ENCODE data around the gene MEGF10. TPM values are rescaled to one million over a fixed set of nuclear protein-coding genes. Genes with fewer than 3 reads are reported as not detected.
"Not testable (repeated sequence)": the region's sequence is repeated elsewhere in the genome, so short reads cannot be mapped to it uniquely, and the experiment has no call there.

MEGF10 gene
- total and polyA plus RNA-seq, 2 experiments from 2014 or later, result not detected

- no peaks in the 10 kb centered on the region for H3K4me1 ChIP-seq (ENCODE audit: insufficient read depth)
- H3K9me2 ChIP-seq (ENCODE audit: insufficient read depth), result no peaks in the 10 kb centered on the region
- no peak overlapping the region for H3K4me2 ChIP-seq (ENCODE audit: unreplicated experiment)
- no peaks in the 10 kb centered on the region for H3K36me3 ChIP-seq (ENCODE audit: low read depth)
- peaks cover 58% of the 10 kb centered on the region for H3K27me3 ChIP-seq (replicated peaks; ENCODE audit: insufficient read depth)
- TF ChIP-seq EZH2 (IDR thresholded peaks at IDR 0.05; ENCODE audit: insufficient read depth, poor library complexity, severe bottlenecking), result no peak
- no peak for TF ChIP-seq EZH2phosphoT487 (IDR thresholded peaks at IDR 0.05; ENCODE audit: insufficient read depth, low read depth)
- no peaks in the 10 kb centered on the region for H3K9me3 ChIP-seq (ENCODE audit: low read depth)
- H3K79me2 ChIP-seq (ENCODE audit: insufficient read depth), result no peaks in the 10 kb centered on the region
- H3K4me3 ChIP-seq, result no peak overlapping the region
- H3K27ac ChIP-seq, result no peak overlapping the region
- in situ Hi-C loops (cut with MboI), result loop anchor here (25.0 kb wide), 1 partner anchor 644 kb away; no protein-coding TSS in a partner anchor
- H2AFZ ChIP-seq, result no peak overlapping the region
- DNase-seq, result no peak
- WGBS, 2 experiments (ENCODE audit: low coverage in 1 of 2, low lambda C conversion rate in 2 of 2, missing lambda C conversion rate in 2 of 2), result 85 to 91% methylated on average over 3 of the region's 3 CpGs
- no peak overlapping the region for H3K9ac ChIP-seq
- H3F3A ChIP-seq (ENCODE audit: insufficient read depth), result no peaks in the 10 kb centered on the region
- no peaks in the 10 kb centered on the region for H4K20me1 ChIP-seq (ENCODE audit: insufficient read depth)
Observed at GRCh38 chr5:127306036-127306435, 15.4 kb downstream of the MEGF10 start.

GRCh38 chr5:127306647-127307046, 16.1 kb downstream of the MEGF10 start:
- Histone ChIP-seq H3K9me2 (ENCODE audit: insufficient read depth) (no peaks in the 10 kb centered on the region), H3K4me2 (ENCODE audit: unreplicated experiment) (no peak overlapping the region), H3F3A (ENCODE audit: insufficient read depth) (no peaks in the 10 kb centered on the region), H3K4me1 (ENCODE audit: insufficient read depth) (no peaks in the 10 kb centered on the region), H3K27me3 (replicated peaks; ENCODE audit: insufficient read depth) (peaks cover 59% of the 10 kb centered on the region), H3K79me2 (ENCODE audit: insufficient read depth) (no peaks in the 10 kb centered on the region), H3K9ac (no peak overlapping the region), H2AFZ (no peak overlapping the region), H3K9me3 (ENCODE audit: low read depth) (no peaks in the 10 kb centered on the region), H3K27ac (no peak overlapping the region), H3K4me3 (no peak overlapping the region), H3K36me3 (ENCODE audit: low read depth) (no peaks in the 10 kb centered on the region), H4K20me1 (ENCODE audit: insufficient read depth) (no peaks in the 10 kb centered on the region)
- no peak for TF ChIP-seq EZH2 (IDR thresholded peaks at IDR 0.05; ENCODE audit: insufficient read depth, poor library complexity, severe bottlenecking)
- no peak for TF ChIP-seq EZH2phosphoT487 (IDR thresholded peaks at IDR 0.05; ENCODE audit: insufficient read depth, low read depth)
- no peak for DNase-seq
- in situ Hi-C loops (cut with MboI), result loop anchor here (25.0 kb wide), 1 partner anchor 644 kb away; no protein-coding TSS in a partner anchor
- 78 to 79% methylated on average over 8 of the region's 8 CpGs for WGBS, 2 experiments (ENCODE audit: low coverage in 1 of 2, low lambda C conversion rate in 2 of 2, missing lambda C conversion rate in 2 of 2)

- 71 to 72% methylated on average over 6 of the region's 6 CpGs for WGBS, 2 experiments (ENCODE audit: low coverage in 1 of 2, low lambda C conversion rate in 2 of 2, missing lambda C conversion rate in 2 of 2)
- Histone ChIP-seq H3K27ac (no peak overlapping the region), H3K4me2 (ENCODE audit: unreplicated experiment) (no peak overlapping the region), H3K36me3 (ENCODE audit: low read depth) (no peaks in the 10 kb centered on the region), H3K9ac (no peak overlapping the region), H3K4me3 (no peak overlapping the region), H3K79me2 (ENCODE audit: insufficient read depth) (no peaks in the 10 kb centered on the region), H4K20me1 (ENCODE audit: insufficient read depth) (no peaks in the 10 kb centered on the region), H2AFZ (no peak overlapping the region), H3F3A (ENCODE audit: insufficient read depth) (no peaks in the 10 kb centered on the region), H3K9me2 (ENCODE audit: insufficient read depth) (no peaks in the 10 kb centered on the region), H3K9me3 (ENCODE audit: low read depth) (no peaks in the 10 kb centered on the region), H3K4me1 (ENCODE audit: insufficient read depth) (no peaks in the 10 kb centered on the region), H3K27me3 (replicated peaks; ENCODE audit: insufficient read depth) (peaks cover 47% of the 10 kb centered on the region)
- TF ChIP-seq EZH2 (IDR thresholded peaks at IDR 0.05; ENCODE audit: insufficient read depth, poor library complexity, severe bottlenecking), result no peak
- no peak for DNase-seq
- in situ Hi-C loops (cut with MboI), result loop anchor here (25.0 kb wide), 1 partner anchor 646 kb away; no protein-coding TSS in a partner anchor
Observed at GRCh38 chr5:127307868-127308267, 17.3 kb downstream of the MEGF10 start.

- H2AFZ ChIP-seq; H3K79me2 ChIP-seq (ENCODE audit: insufficient read depth); H3K9me2 ChIP-seq (ENCODE audit: insufficient read depth); H3F3A ChIP-seq (ENCODE audit: insufficient read depth); H3K36me3 ChIP-seq (ENCODE audit: low read depth); H3K9ac ChIP-seq; H3K27ac ChIP-seq; H3K4me3 ChIP-seq; H3K4me2 ChIP-seq (ENCODE audit: unreplicated experiment); DNase-seq; H4K20me1 ChIP-seq (ENCODE audit: insufficient read depth); H3K9me3 ChIP-seq (ENCODE audit: low read depth); H3K4me1 ChIP-seq (ENCODE audit: insufficient read depth): not testable (repeated sequence)
- in situ Hi-C loops (cut with MboI), result loop anchor here (25.0 kb wide), 1 partner anchor 646 kb away; no protein-coding TSS in a partner anchor
- H3K27me3 ChIP-seq (replicated peaks; ENCODE audit: insufficient read depth), result peaks cover 49% of the 10 kb centered on the region
- WGBS, 2 experiments (ENCODE audit: low coverage in 1 of 2, low lambda C conversion rate in 2 of 2, missing lambda C conversion rate in 2 of 2), result 57 to 74% methylated on average over 5 to 7 of the region's 7 CpGs
Observed at GRCh38 chr5:127308325-127308724, 17.7 kb downstream of the MEGF10 start.

GRCh38 chr5:127308945-127309344, 18.3 kb downstream of the MEGF10 start:
- Histone ChIP-seq H3K4me1 (ENCODE audit: insufficient read depth) (no peaks in the 10 kb centered on the region), H3K4me2 (ENCODE audit: unreplicated experiment) (no peak overlapping the region), H3K9me2 (ENCODE audit: insufficient read depth) (no peaks in the 10 kb centered on the region), H3K9ac (no peak overlapping the region), H2AFZ (no peak overlapping the region), H3K4me3 (no peak overlapping the region), H3K36me3 (ENCODE audit: low read depth) (no peaks in the 10 kb centered on the region), H3K9me3 (ENCODE audit: low read depth) (no peaks in the 10 kb centered on the region), H3F3A (ENCODE audit: insufficient read depth) (no peaks in the 10 kb centered on the region), H3K79me2 (ENCODE audit: insufficient read depth) (no peaks in the 10 kb centered on the region), H3K27ac (no peak overlapping the region), H4K20me1 (ENCODE audit: insufficient read depth) (no peaks in the 10 kb centered on the region), H3K27me3 (replicated peaks; ENCODE audit: insufficient read depth) (peaks cover 46% of the 10 kb centered on the region)
- TF ChIP-seq EZH2phosphoT487 (IDR thresholded peaks at IDR 0.05; ENCODE audit: insufficient read depth, low read depth) (no peak), EZH2 (IDR thresholded peaks at IDR 0.05; ENCODE audit: insufficient read depth, poor library complexity, severe bottlenecking) (no peak)
- no peak for DNase-seq
- in situ Hi-C loops (cut with MboI), result loop anchor here (25.0 kb wide), 1 partner anchor 647 kb away; no protein-coding TSS in a partner anchor
- 66 to 67% methylated on average over 3 of the region's 3 CpGs for WGBS, 2 experiments (ENCODE audit: low coverage in 1 of 2, low lambda C conversion rate in 2 of 2, missing lambda C conversion rate in 2 of 2)

Data from GM23248 (cell line).